NCI-H510A (cell line): ENCODE measurements around the gene ABHD17C.

Source experiments
- DNase-seq: peaks from one replicate; lab custom pipeline; 2025; lab: John Stamatoyannopoulos, UW

Gene ABHD17C

GRCh38 chr15:80764535-80764934 is 69.4 kb downstream of the ABHD17C start:
- no peak for DNase-seq

GRCh38 chr15:80766275-80766674 is 71.2 kb downstream of the ABHD17C start:
- no peak for DNase-seq

DNA sequence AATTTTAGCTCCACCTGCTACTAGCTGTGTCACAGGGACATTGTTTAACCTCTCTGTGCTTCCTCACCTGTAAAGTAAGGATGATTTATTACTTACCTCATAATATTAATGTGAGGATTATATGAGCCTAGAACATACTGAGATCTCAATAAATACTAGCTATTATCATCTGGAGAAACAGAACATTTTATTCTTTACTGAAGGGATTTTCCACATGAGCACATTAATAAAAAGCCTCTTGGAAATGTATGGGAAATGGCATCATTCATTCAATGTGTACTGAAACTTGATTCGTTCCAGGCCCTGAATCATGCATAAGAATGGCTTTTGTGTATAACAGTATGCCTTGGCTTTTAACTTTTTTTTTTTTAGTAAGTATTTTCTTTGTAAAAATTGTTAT is 73.0 kb downstream of the ABHD17C start:
- no peak for DNase-seq

GRCh38 chr15:80769153-80769828 is 74.2 kb downstream of the ABHD17C start:
- no peak for DNase-seq

GRCh38 chr15:80769829-80770705 is 75.0 kb downstream of the ABHD17C start:
- DNase-seq = no peak

DNA sequence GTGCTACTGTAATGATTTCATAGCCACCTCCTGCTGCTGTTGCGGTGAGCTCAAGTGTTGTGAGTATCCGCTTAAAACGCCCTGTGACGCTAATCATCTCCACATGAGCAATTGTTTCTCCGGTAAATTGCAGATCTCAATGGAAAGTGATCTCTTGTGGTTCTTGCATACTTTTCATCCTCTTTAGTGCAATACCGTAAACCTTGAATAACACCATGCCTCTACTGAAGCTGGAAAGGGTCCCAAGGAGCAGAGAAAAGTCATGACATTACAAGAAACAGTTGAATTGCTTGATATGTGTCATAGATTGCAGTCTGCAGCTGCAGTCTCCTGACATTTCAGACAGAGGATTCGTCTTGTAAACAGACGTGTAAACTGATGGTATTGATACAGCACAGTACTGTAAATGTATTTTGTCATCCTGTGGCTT is 78.0 kb downstream of the ABHD17C start:
- DNase-seq = peak; percentile 38

DNA sequence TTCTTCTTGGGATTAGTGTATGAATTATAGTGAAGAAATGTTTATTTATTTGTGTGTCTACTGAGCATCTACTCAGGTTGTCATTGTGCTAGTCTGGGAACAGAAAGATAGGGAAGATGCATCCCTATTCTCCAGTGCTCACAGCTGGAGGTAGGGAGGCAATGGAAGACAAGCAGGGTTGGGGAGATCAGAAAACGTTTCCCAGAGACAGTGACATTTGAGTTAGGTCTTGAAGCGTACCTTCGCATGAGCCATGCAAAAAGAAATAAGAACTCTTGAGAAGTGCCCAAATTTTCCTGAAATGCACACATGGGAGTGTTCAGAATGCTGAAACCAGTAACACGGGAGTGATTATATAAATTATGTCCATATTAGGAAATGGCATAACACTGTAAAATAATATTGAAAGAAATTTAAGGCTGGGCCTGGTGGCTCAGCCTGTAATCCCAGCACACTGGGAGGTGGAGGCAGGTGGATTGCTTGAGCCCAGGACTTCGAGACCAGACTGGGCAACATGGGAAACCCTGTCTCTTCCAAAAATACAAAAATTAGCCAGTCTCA is 78.8 kb downstream of the ABHD17C start:
- DNase-seq = no peak

GRCh38 chr15:80774486-80774885 is 79.4 kb downstream of the ABHD17C start:
- DNase-seq = no peak

DNA sequence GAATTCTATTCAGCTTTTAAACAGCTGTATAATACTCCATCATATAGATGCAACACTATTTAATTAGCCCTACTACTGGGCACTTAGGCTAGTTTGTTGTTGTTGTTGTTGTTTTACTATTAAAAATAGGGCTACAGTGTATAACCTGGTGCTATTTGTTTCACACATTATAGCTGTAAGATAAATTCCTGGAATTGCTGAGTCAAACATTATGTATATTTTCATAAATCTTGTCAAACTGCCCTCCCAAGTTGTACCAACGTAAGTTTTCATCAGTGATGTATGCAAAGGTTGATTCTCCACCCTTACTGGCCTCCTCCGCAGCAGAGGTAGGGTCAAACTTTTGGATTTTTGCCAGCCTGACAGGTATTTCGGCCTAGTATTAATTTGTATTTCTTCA is 80.2 kb downstream of the ABHD17C start:
- no peak for DNase-seq

DNA sequence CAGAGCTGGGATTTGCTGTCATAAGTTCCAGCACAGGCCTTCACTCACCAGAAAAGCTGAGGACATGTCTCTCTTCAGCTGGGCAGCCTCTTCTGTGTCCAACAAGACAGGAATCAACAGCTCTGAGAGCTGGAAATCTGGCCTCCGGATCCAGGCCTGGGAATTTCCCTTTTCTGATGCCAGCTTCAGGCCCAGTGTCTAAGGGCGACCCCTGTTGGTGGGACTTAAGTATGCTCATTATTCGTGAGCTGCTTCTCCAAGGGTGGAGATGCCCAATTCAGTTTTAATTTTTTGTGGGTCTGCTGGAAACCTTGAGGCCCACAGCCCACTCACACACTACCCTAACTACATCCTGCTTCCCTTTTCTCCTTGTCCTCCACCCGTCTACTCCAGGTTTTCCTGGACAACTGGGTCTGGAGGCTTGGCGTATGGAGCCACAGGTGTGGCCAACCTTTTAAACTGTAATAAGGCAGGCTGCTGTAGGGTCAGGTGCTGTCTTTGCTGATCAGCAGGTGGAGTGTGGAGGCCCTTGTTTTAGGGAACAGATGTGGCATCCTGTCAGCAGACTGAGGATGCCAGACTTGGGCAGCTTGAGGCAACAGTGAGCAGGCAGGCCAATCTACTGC is 81.4 kb downstream of the ABHD17C start:
- peak; percentile 29 for DNase-seq

- DNase-seq = no peak
These were observed 82.0 kb downstream of the ABHD17C start for GRCh38 chr15:80777137-80777536.

GRCh38 chr15:80777826-80778620 is 82.9 kb downstream of the ABHD17C start:
- DNase-seq = no peak

DNA sequence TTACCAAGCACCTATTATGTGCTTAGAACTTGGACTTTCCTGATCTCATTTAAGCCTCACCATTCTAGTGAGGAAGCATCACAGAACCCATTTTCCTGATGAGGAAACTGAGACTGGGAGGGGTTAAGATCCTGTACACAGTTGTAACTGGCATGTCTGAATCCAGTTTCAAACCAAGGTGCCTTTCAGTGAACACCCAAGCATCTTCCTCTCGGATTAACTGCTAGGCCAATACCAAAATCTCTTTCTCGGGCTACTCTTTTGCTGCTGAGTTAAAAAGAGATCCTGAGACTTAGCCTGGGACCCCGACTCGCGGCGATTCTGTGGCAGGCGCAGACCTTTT is 83.5 kb downstream of the ABHD17C start:
- no peak for DNase-seq

GRCh38 chr15:80778964-80779657 is 84.0 kb downstream of the ABHD17C start, which contains the start of gene CEMIP:
TSS of gene CEMIP (plus strand) at chr15:80779370. CDS start at chr15:80873880, 94,510 bp downstream.
- peak; percentile 76 for DNase-seq

DNA sequence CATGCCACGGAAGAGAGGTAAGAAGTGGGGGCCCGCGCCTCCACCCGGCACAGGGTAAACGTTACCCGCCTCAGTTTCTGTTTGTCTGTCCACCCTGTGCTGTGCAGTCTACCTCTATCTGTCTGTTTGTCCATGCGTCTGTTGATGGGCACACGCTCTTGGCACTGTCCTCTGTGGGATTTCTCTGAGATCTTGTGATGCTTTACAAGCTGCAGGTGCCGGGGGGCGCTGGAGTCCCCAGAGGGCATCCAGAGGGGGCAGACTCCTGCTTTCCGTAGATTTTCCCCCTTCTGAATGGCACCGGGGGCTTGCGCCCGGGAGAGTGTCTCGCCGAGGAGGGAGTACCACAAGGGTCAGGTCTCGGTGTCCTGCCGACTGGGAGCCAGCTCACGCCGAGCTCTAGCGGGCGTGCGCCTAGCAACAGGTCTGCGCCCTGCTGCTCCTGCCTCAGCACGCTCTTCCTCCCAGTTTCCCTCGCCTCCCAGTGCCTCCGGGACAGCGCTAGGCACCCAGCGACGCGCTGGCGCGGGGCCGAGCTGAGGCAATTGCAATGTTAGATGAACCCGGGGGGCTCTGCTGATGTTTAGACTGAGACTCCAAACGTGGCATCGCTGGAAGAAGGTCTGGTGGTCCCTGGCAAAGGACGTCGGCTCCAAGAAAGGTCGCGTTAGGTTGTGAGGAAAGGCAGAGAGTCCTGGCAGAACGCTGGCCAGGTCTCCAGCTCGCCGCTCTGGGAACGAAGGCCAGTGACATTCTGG is 84.7 kb downstream of the ABHD17C start:
- DNase-seq = no peak

DNA sequence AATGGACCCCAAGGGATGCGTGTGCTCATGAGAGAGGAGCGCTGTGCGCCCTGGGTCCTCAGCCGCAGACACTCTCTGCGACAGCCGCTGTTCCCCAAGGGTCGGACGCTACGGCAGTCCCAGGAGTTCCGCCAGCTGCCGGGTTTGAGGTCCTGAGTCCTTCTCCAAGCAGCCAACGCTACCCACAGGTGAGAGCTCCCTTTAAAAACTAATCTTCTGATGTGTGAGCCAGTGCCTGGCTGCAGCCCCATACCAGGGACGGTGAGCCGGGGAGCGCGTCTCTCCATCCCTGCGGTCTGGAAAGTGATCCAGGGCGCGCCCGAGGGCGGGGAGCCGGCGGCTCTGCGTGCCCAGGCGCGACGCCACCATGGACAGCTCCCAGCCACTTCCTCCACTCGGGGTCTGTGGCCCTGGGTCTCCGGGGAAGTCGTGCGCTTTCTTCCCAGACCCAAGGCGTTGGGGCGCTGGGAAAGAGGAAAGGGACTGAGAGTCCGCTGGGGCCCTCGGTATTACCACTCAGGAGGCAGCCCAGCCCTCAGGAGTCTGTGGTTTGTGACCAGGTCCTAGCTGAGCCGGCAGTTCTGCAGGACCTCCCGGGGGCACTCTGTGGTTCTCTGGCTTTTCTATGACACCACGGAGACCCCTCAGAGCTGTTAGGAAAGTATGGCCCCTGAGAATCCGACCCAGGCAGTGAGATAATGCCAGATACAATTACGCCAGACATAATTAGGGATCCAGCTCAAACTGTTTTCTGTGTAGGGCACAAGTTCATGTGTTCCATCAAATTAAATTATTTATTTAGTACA is 85.5 kb downstream of the ABHD17C start:
- no peak for DNase-seq

DNA sequence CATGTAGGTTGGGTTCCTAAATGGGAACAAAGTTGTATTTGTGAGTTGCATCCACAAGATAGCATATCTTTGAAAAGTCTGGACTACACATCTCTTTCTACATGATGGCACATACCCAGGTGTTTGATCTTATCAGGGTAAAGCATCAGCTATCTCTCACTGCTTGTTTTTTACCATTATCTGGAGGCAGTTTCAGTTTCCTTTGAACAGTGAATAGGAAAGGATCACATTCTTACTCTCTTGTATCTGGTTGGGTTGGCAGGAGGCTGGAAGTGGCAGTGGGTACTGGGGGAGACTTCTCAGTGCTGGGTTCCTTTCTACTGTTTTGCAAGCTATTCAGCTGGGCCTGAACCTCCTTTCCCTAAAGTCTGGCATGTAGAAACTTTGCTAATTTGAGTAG is 88.2 kb downstream of the ABHD17C start:
- DNase-seq = no peak

DNA sequence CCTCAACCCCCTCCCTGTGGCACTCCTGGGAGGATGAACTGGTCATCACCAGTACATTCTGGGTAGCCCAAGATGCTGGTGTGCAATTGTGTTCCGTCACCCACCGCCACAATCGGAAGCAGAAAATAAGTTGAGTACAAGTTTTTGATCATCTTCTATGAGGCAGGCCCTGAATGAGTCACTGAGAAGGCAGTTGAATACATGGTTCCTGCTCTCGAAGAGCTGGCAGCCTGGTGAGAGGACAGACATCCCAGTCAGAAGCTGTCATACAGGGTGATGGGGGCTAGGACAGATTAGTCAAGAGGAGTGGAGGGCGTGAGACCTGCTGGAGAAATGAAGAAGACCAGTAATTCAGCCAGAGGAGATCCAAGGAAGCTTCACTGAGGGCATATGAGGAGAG is 90.2 kb downstream of the ABHD17C start:
- DNase-seq = no peak

GRCh38 chr15:80785811-80786354 is 90.8 kb downstream of the ABHD17C start:
- DNase-seq = no peak
